ENCODE data around the gene ALDH7A1.
A peak's percentile ranks its signal among the peaks of the same experiment; 100 is the strongest.
"Not testable (repeated sequence)": the region's sequence is repeated elsewhere in the genome, so short reads cannot be mapped to it uniquely, and the experiment has no call there.

ALDH7A1 gene

DNA sequence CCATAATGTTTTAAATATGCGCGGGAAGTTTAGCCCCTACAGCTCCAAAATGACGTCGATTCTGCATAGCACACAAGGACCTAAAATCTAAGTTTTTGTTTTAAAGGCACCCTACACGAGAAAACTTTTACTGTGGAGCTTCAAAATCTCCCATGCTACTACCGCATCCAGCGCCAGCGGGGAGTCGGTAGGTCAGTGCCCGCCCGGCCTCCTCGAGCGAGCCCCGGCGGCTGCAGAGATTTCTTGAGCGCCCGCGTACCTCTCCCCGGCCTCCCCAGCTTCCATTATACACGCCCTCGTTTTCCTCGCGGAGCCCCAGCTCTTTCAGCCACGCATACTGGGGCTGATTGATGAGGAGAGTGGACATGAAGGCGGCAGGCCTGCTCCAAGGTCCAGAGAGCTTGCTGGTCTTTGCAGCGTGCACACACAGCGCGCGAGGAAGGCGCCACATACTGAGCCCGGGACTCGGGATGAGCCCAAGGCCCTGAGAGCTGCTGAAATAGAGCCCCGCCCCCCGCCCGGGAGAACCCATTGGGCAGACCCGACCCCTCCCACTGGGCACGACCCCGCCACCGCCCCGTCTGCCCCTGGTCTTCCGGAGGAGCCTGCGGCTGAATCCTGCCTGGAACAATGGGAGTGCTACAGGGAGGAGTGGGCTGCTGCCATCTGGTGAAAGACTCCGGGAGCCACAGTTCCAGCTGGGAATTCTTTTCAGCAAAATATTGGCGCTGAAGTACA lies at the start of gene ALDH7A1:
Gene ALDH7A1 (minus strand): TSS at position 472 of the 738 bp plus-strand sequence. CDS start 21 bp downstream, at position 451.
- peak; percentile 85 for DNase-seq (ENCODE audit: low spot score)

DNA sequence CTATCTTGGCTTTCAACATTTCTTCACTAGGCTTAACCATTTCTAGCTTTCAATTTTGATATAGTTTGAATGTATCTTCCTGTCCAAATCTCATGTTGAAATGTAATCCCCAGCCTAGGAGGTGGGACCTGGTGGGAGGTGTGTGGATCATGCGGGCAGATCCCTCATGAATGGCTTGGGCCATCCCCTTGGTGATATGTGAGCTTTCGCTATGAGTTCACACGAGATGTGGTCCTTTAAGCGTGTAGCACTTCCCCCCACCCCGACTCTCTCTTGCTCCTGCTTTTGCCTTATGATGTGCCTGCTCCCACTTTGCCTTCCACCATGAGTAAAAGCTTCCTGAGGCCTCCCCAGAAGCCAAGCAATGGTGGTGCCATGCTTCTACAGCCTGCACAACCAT lies 46.4 kb upstream of the ALDH7A1 start:
- no peak for DNase-seq (ENCODE audit: low spot score)

DNA sequence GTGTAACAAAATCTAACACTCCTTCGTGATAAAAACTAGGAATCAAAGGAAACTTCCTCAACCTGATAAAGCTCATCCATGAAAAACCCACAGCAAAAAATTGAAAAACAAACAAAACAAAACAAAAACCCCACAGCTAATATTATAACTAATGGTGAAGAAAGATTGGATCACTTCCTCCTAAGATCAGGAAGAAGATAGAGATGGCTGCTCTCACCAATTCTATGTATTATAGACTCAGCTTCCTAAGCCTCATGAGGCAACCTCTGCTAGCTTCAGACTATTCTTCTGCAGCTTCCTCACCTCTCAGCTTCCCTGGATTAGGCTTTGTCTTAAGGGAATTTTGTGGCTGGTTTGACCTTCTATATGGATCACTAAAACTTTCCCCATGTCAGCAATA lies 45.8 kb upstream of the ALDH7A1 start:
- DNase-seq (ENCODE audit: low spot score) = no peak

DNA sequence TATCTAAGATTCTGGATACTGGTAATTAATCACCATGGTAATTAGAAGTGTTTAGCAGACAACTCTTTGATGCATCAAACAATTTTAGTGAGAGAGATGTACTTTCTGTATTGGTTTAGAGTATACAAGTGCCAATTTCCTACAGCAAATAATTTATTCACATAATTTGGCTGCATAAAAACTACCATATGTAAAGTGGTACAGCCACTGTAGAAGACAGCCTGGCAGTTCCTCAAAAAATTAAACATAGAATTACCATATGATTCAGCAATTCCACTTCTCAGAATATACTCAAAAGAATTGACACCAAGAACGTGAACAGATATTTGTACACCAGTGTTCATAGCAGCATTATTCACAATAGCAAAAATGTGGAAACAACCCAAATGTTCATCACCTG lies 41.9 kb upstream of the ALDH7A1 start:
- no peak for DNase-seq (ENCODE audit: low spot score)

DNA sequence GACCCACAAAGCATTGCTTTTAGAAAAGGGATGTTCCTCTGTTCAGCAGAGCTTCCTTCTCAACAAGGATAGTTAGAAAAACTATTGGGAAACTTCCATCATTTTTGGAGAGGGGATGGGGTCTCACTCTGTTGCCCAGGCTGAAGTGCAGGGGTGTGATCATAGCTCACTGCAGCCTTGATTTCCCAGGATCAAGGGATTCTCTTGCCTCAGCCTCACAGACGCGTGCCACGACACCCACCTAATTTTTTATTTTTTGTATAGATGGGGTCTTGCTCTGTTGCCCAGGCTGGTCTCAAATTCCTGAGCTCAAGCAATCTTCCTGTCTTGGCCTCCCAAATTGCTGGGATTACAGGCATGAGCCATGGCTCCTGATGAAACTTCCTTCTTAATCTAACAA lies 40.6 kb upstream of the ALDH7A1 start:
- DNase-seq (ENCODE audit: low spot score) = no peak

DNA sequence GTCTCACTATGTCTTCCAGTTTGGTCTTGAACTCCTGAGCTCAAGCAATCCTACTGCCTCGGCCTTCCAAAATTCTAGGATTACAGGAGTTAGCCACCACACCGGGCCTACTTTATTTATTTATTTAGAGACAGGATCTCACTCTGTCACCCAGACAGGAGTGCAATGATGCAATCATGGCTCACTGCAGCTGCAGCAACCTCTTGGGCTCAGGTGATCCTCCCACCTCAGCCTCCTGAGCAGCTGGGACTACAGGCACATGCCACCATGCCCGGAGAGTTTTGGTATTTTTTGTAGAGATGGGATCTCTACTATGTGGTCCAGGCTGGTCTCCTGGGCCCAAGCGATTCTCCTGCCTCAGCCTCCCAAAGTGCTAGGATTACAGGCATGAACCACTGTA lies 38.5 kb upstream of the ALDH7A1 start:
- no peak for DNase-seq (ENCODE audit: low spot score)

DNA sequence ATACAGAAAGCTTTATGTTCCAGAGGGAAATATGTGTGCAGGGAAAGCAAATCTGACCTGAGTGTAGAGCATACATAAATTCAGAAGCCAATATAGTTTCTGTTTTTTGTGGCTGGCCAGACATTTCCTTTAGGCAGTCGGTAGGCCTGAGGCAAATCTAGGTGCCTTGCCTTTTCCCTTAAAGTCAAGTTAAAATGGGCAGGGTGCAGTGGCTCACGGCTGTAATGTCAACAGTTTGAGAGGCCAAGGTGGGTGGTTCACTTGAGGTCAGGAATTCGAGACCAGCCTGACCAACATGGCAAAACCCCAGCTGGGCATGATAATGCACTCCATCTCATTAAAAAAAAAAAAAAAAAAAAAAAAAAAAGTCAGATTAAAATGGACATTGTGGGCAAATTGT lies 36.9 kb upstream of the ALDH7A1 start:
- DNase-seq (ENCODE audit: low spot score) = no peak

DNA sequence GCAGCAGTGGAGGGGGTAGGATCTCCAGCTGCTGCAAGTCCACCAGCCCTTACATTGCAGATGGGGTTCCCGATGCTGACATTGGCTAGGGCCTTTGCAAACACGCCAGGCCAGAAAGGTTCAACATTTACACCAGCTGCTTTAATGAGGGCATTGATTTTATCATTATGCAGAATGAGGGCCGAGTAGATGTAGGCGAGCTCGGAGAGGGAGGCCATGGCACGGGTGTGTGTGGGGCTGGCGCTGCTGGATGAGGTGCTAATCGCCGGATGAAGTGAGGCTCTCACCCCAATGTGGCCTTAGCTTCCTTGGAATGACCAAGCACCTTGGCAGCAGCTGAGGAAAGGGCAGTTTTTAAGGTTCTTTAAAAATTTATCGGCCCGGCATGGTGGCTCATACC lies 33.1 kb upstream of the ALDH7A1 start:
- no peak for DNase-seq (ENCODE audit: low spot score)

DNA sequence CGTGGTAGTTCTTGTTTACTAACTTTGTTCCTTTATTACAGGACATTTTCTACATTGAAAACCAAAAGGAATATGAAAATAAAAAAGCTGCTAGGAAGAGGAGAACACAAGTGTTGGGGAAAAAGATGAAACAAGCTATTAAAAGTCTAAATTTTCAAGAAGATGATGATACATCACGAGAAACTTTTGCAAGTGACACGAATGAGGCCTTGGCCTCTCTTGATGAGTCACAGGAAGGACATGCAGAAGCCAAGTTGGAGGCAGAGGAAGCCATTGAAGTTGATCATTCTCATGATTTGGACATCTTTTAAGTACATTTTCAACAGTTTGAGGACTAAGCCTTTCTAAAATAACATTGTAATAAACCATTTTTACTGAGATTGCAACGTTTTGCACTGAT lies 29.5 kb upstream of the ALDH7A1 start:
- peak; percentile 53 for DNase-seq (ENCODE audit: low spot score)

DNA sequence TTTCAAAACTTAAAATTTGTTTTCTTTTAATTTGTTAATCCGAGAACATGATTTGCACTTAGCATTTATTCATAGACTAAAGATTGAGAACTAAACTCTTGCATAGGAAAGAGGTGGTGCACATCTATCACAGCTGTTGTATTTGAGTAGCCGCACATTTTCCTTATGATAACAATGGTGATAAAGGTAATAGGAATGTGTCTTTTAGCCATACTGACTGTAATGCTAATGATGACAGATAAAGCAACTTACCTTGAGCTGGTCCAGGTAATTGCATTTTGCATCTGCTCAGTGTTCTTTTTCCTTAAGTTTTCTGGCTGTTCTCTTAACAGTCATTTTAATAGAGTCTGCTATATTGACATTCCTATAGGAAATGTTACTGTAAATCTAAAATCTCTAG lies 24.8 kb upstream of the ALDH7A1 start:
- DNase-seq (ENCODE audit: low spot score) = no peak

DNA sequence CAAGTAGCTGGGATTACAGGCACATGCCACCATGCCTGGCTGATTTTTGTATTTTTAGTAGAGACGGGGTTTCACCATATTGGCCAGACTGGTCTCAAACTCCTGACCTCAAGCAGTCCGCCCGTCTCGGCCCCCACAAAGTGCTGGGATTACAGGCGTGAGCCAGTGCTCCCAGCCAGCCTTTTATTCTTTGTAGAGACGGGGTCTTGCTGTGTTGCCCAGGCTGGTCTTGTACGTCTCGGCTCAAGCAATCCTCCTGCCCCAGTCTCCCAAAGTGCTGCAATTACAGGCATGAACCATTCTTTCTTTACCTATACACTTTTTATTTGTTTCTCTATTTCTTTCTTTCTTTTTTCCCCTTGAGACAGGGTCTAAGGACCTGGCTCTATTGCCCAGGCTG lies 22.6 kb upstream of the ALDH7A1 start:
- not testable (repeated sequence) for DNase-seq (ENCODE audit: low spot score)

DNA sequence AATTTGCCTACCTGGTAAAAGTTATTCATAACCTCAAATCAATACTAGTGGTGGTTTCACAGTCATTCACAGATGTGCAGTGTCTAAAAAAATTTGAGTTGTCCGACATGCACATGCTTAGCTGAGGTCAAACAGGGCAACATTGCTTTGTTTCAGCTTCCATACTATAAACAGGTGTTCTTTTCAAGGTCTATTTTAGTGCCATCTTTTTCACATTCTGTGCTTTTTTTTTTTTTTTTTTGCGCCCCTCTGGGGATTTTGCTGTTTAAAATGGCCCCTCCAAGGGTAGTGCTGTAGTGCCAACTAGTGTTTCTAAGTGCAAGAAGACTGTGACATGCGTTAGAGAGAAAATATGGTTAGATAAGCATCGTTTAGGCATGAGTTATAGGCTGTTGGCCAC lies 20.3 kb upstream of the ALDH7A1 start:
- no peak for DNase-seq (ENCODE audit: low spot score)

DNA sequence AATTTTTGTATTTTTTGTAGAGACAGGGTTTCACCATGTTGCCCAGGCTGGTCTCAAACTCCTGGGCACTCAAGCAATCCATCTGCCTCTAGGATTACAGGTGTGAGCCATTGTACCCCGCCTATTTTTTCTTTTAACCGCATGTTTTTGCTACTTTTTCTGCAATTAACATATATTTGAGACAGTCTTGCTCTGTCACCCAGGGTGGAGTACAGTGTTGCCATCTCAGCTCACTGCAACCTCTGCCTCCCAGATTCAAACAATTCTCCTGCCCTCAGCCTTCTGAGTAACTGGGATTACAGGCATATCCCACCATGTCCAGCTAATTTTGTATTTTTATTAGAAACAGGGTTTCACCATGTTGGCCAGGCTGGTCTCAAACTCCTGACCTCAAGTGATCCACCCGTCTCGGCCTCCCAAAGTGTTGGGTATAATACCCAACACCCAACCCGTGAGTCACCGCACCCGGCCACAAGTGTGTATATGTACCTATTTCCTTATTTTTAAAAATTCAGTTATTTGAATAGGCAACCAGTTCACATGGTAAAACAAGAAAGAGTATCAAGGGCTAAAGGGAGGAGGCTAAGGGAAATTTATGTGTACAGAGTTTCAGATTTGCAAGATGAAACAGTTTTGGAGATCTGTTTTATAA lies 19.0 kb upstream of the ALDH7A1 start:
- no peak for DNase-seq (ENCODE audit: low spot score)

DNA sequence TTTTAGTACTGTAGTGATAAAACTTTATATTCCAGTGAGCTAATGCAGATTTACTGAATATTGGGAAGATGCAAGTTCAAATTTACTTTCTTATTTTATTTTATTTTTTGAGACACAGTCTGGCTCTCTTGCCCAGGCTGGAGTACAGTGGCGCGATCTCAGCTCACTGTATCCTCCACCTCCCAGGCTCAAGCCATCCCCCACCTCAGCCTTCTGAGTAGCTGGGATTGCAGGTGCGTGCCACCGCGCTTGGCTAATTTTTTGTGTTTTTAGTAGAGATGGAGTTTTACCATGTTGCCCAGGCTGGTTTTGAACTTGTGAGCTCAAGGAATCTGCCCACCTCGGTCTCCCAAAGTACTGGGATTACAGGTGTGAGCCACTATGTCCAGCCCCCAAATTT lies 15.6 kb upstream of the ALDH7A1 start:
- DNase-seq (ENCODE audit: low spot score) = no peak

DNA sequence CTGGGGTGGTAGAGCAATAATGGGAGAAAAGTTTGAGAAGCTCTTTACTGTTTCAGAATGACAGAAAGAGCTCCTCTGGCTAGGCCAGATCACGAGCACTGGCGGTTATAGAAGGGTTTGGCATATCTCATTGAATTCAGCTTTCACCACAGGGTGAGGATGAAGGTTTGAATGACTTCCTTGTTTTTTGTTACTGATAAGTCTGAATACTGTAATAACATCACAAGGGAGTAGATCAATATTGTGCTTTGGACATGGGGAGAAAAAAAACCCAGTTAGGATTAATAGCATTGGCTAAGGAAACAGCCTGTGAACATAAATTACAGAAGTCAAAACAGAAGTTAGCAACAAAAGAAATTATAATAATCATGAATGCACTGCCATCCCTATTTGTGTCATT lies 15.1 kb upstream of the ALDH7A1 start:
- DNase-seq (ENCODE audit: low spot score) = no peak

DNA sequence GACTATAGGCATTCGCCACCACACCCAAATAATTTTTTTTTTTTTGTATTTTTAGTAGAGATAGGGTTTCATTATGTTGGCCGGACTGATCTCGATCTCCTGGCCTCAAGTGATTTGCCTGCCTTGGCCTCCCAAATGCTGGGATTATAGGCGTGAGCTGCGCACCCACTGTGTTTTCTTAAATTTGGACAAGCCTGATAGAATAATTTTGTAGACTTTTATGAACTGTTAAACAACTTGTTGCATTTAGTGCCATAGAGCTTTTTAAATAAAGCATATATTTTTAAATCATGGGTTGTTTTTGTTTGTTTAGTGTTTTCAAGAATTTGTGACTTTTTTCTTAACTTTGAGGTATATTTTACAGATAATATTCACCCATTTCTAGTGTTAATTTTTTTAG lies 10.5 kb upstream of the ALDH7A1 start:
- DNase-seq (ENCODE audit: low spot score) = no peak

DNA sequence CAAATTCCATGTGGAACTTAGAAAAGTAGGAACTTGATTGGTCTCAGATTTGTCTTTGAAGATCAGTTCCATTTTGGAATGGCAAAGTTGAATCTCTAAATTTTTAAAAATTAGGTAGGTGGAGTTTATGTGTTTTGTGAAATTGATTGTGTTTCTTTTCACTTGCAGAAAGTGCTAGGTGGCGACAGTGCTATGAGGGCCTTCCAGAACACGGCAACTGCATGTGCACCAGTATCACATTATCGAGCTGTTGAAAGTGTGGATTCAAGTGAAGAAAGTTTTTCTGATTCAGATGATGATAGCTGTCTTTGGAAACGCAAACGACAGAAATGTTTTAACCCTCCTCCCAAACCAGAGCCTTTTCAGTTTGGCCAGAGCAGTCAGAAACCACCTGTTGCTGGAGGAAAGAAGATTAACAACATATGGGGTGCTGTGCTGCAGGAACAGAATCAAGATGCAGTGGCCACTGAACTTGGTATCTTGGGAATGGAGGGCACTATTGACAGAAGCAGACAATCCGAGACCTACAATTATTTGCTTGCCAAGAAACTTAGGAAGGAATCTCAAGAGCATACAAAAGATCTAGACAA lies 8.5 kb upstream of the ALDH7A1 start:
- DNase-seq (ENCODE audit: low spot score) = no peak

DNA sequence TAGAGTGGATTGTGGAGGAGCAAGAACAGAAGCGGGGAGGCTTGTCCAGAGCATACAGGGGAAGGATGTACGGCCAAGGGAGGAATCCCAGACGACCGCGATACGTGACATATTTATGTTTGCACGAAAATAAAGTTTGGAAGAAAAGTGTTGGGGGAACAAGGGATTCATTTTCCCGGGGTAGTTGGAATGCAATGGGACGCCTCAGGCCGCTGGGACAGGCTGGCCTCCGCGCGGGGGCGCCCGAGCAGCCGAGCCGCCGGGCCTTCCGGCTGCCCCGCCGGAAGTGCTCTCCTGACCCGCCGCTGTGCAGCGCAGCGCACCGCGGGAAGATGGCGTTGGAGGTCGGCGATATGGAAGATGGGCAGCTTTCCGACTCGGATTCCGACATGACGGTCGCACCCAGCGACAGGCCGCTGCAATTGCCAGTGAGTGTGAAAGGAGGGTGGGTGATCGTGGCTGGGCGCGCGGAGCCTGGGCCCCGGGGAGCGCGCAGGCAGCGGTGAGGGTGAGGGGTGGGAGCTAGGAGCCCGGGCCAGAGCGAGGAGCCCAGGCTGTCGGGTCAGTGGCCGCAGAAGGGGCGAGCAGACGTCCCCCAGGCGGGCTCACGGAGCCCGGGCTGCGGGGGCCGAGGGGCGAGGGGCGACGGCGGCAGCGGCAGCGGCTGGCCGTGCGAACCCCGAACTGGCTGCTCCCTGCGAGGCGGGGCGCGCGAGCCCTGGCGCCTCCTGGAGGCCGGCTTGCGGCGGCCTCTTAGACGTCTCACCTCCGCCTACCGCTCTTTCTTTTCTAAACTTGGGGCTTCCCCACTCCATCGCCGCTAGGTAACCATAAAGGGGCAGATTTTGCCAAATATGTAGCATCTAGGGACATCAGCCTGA lies 5.9 kb upstream of the ALDH7A1 start, which contains the start of gene PHAX:
Gene PHAX (plus strand): TSS at position 317 of the 881 bp plus-strand sequence. CDS start 16 bp downstream, at position 333.
- DNase-seq (ENCODE audit: low spot score) = peak; percentile 65

DNA sequence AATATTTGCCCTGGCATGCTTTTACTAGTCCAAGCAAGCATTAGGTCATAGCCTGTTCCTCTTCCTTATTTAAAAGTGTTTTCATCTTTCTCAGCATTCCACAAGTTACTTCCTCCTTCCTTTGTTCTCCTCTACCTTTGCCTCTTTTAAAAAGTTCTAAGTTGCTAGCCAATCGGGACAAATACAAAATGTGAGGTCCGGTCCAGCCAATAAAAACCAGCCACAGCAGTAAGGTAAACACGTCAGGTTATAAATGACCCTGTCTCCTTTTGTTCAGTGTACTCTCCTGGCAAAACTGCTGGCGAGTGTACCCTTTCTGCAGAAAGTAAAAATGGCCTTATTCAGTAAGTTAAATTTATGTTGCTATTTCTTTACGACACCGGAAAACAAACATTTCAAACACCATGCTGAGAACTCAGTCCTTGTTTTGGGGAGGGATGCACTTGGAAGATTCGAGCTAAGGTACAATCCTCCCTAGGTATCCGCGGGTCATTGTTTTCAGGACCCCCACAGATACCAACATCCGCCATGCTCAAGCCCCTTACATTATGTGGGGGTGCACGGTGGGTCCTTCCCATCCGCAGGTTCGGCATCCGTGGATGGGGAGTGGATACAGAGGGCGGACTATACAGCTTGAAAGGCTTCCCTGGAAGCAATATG lies 5.1 kb upstream of the ALDH7A1 start:
- not testable (repeated sequence) for DNase-seq (ENCODE audit: low spot score)

DNA sequence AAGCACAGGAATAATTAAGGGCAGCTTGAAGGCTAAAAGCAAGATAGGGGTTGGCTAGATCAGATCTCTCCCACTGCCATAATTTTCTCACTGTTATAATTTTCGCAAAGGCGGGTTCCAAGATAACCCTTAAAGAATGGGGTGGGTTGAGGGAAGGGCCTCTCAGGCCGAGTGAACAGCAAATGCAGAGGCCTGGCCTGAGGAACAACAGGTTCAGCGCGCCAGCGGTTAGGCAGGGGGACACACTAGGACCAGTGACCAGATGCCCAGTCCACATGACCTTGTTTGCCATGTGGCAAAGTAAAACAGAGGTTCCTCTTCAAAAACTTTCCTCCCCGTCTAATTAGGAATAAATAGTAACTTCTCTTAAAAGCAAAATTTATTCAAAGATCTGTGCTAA lies 4.5 kb upstream of the ALDH7A1 start:
- DNase-seq (ENCODE audit: low spot score) = no peak

DNA sequence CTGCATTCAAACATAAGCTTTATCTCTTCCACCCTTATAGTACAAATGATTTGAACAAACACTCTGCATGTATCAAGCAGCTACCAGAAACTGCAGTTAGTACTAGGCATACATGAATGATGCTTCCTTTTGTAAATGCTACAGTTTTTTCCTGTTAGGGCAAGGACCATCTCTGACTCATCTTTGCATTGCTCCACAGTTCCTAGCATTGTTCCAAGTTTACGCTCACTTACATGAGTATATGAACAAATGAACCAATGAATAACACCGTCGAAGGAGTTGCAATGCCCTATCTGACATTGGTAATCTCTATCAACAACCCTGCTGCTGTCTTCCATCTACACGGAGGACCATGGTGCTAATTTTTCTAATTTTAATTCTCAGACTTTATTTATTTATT lies 2.1 kb upstream of the ALDH7A1 start:
- DNase-seq (ENCODE audit: low spot score) = no peak
